Central memory CD8-positive, alpha-beta T cell (primary cell): Measurements from ENCODE around the gene FMN1.

Experiments
- ATAC-seq: fragments of 150-1000 bp; cut with Tn5 transposase; replicated peaks from 2 replicates; pipeline ENCODE4 v1.10.0; 2022; ENCODE audit warnings: mild to moderate bottlenecking, moderate FRiP score, moderate number of reproducible peaks; ENCODE audit not compliant: poor library complexity, severe bottlenecking; ENCODE audit errors: extremely low read depth
- DNase-seq, 2 donors: peaks; one replicate each; pipeline ENCODE4 v3.0.0; 2021; ENCODE audit warnings: low spot score in 2 of 2
- H3K27ac Mint-ChIP-seq: one replicate; pipeline ENCODE4 v1.8.0; 2022; ENCODE audit warnings: low read depth, mild to moderate bottlenecking, moderate library complexity, mixed read lengths
- H3K27me3 Mint-ChIP-seq: one replicate; pipeline ENCODE4 v1.8.0; 2022; ENCODE audit warnings: mixed read lengths
- H3K36me3 Mint-ChIP-seq: one replicate; pipeline ENCODE4 v1.8.0; 2022; ENCODE audit warnings: mild to moderate bottlenecking, moderate library complexity, mixed read lengths; ENCODE audit not compliant: insufficient read depth
- H3K4me1 Mint-ChIP-seq: one replicate; pipeline ENCODE4 v1.8.0; 2022; ENCODE audit warnings: mixed read lengths
- H3K4me3 Mint-ChIP-seq: one replicate; pipeline ENCODE4 v1.8.0; 2022; ENCODE audit warnings: mild to moderate bottlenecking, moderate library complexity, mixed read lengths
- H3K9me3 Mint-ChIP-seq: one replicate; pipeline ENCODE4 v1.8.0; 2022; ENCODE audit warnings: mixed read lengths

The FMN1 gene

GRCh38 chr15:33191591-33191990, 2.9 kb downstream of the FMN1 start:
- H3K4me1 Mint-ChIP-seq = peaks cover 20% of the 10 kb centered on the region
- H3K27ac Mint-ChIP-seq = no peak overlapping the region
- H3K4me3 Mint-ChIP-seq = no peak overlapping the region
- H3K27me3 Mint-ChIP-seq = peaks cover 38% of the 10 kb centered on the region
- H3K9me3 Mint-ChIP-seq = no peaks in the 10 kb centered on the region
- ATAC-seq (no peak), DNase-seq (no peak)
- H3K36me3 Mint-ChIP-seq = no peaks in the 10 kb centered on the region

GRCh38 chr15:33190539-33190938, 4.0 kb downstream of the FMN1 start:
- Mint-ChIP-seq H3K4me1 (peaks cover 15% of the 10 kb centered on the region), H3K4me3 (no peak overlapping the region), H3K27ac (no peak overlapping the region), H3K27me3 (peaks cover 32% of the 10 kb centered on the region), H3K9me3 (no peaks in the 10 kb centered on the region), H3K36me3 (no peaks in the 10 kb centered on the region)
- ATAC-seq = no peak
- DNase-seq = no peak

GRCh38 chr15:33188641-33189257, 5.8 kb downstream of the FMN1 start:
- ATAC-seq = no peak
- DNase-seq = no peak
- Mint-ChIP-seq H3K9me3 (no peaks in the 10 kb centered on the region), H3K4me1 (no peaks in the 10 kb centered on the region), H3K4me3 (no peak overlapping the region), H3K27ac (no peak overlapping the region), H3K27me3 (peaks cover 32% of the 10 kb centered on the region), H3K36me3 (no peaks in the 10 kb centered on the region)

- no peak overlapping the region for H3K27ac Mint-ChIP-seq
- H3K27me3 Mint-ChIP-seq = peaks cover 29% of the 10 kb centered on the region
- H3K4me3 Mint-ChIP-seq = no peak overlapping the region
- DNase-seq (no peak), ATAC-seq (no peak)
- H3K9me3 Mint-ChIP-seq = no peaks in the 10 kb centered on the region
- no peaks in the 10 kb centered on the region for H3K36me3 Mint-ChIP-seq
- no peaks in the 10 kb centered on the region for H3K4me1 Mint-ChIP-seq
These were observed 6.4 kb downstream of the FMN1 start for GRCh38 chr15:33188159-33188558.

DNA sequence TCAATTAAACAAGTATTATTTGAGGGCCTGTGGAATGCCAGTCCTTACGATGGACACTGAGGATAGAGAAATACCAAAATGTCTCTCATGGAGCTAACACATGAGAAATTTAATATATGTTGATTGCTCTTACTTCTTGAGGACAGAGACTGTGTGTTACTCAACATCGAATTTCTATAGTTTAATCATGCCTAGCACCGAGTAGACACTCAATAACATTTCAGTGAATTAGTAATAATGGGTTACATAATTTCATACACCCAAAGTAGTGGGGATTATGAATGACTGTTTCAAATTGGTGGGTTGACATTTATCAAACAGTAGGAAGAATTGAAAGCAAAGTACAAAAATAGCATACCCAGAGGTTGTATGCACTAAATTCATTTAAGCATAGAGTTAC, 11.2 kb downstream of the FMN1 start:
- H3K4me1 Mint-ChIP-seq = no peaks in the 10 kb centered on the region
- H3K36me3 Mint-ChIP-seq = no peaks in the 10 kb centered on the region
- DNase-seq (no peak), ATAC-seq (no peak)
- H3K27ac Mint-ChIP-seq = no peak overlapping the region
- no peaks in the 10 kb centered on the region for H3K9me3 Mint-ChIP-seq
- H3K27me3 Mint-ChIP-seq = peaks cover under 1% of the 10 kb centered on the region
- no peak overlapping the region for H3K4me3 Mint-ChIP-seq

GRCh38 chr15:33182926-33183325, 11.6 kb downstream of the FMN1 start:
- H3K27me3 Mint-ChIP-seq = no peaks in the 10 kb centered on the region
- no peaks in the 10 kb centered on the region for H3K4me1 Mint-ChIP-seq
- no peaks in the 10 kb centered on the region for H3K36me3 Mint-ChIP-seq
- no peak overlapping the region for H3K4me3 Mint-ChIP-seq
- H3K9me3 Mint-ChIP-seq = no peaks in the 10 kb centered on the region
- no peak for ATAC-seq
- DNase-seq = no peak
- H3K27ac Mint-ChIP-seq = no peak overlapping the region

- no peaks in the 10 kb centered on the region for H3K36me3 Mint-ChIP-seq
- no peaks in the 10 kb centered on the region for H3K4me1 Mint-ChIP-seq
- no peak for DNase-seq
- no peaks in the 10 kb centered on the region for H3K9me3 Mint-ChIP-seq
- no peak overlapping the region for H3K4me3 Mint-ChIP-seq
- H3K27ac Mint-ChIP-seq = no peak overlapping the region
- no peak for ATAC-seq
- no peaks in the 10 kb centered on the region for H3K27me3 Mint-ChIP-seq
These were observed 12.1 kb downstream of the FMN1 start for GRCh38 chr15:33182278-33182905.

- H3K4me1 Mint-ChIP-seq = no peaks in the 10 kb centered on the region
- no peak for DNase-seq
- no peaks in the 10 kb centered on the region for H3K9me3 Mint-ChIP-seq
- H3K4me3 Mint-ChIP-seq = no peak overlapping the region
- no peaks in the 10 kb centered on the region for H3K27me3 Mint-ChIP-seq
- H3K36me3 Mint-ChIP-seq = no peaks in the 10 kb centered on the region
- ATAC-seq = no peak
- H3K27ac Mint-ChIP-seq = no peak overlapping the region
These were observed 14.6 kb downstream of the FMN1 start for GRCh38 chr15:33179874-33180273.

GRCh38 chr15:33171202-33171601, 23.3 kb downstream of the FMN1 start:
- peaks cover 18% of the 10 kb centered on the region for H3K27me3 Mint-ChIP-seq
- no peak overlapping the region for H3K27ac Mint-ChIP-seq
- H3K4me3 Mint-ChIP-seq = no peak overlapping the region
- no peak for DNase-seq
- no peak for ATAC-seq
- peaks cover 5% of the 10 kb centered on the region for H3K9me3 Mint-ChIP-seq
- no peaks in the 10 kb centered on the region for H3K4me1 Mint-ChIP-seq
- no peaks in the 10 kb centered on the region for H3K36me3 Mint-ChIP-seq

DNA sequence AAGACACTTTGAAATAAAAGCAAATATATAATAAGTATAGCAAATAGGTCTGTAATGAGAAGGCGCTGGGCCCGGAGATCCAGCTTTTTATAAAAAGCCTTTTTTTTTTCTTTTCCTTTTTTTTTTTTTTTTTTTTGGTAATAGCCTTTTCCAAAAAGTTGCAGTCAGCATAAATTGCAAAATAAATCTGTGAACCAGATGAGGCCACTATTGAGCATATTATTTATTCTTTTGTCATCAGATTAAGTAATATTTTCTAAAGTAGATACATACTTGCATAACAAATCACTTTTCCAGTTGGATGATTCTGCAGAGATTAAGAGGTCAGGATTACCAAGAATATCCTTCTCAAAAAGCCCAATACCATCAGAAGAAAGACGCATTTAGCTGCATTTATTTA, 24.9 kb downstream of the FMN1 start:
- Mint-ChIP-seq H3K27ac (no peak overlapping the region), H3K4me1 (no peaks in the 10 kb centered on the region), H3K4me3 (no peak overlapping the region), H3K36me3 (no peaks in the 10 kb centered on the region), H3K27me3 (peaks cover 18% of the 10 kb centered on the region), H3K9me3 (peaks cover 5% of the 10 kb centered on the region)
- ATAC-seq (no peak), DNase-seq (no peak)

DNA sequence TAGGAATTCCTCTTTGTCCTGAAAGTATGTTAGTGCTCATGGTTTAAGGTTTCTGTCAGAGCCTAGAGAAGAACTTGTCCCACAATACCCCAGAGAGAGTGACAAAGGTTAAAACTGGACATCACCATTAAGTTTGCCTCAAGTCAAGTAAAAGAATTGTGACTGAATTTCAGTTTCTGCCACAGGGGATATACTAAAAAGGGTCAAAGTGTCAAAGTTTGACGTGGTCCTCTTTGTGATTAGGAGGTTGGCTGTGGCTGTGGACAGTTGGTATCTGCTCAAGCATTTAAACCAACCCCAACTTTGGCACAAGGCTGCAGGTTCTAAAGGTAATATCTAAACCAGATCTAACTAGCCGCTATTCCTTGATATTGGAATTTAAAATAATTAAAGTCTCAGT, 26.1 kb downstream of the FMN1 start:
- Mint-ChIP-seq H3K36me3 (no peaks in the 10 kb centered on the region), H3K4me3 (no peak overlapping the region), H3K27ac (no peak overlapping the region), H3K9me3 (peaks cover 5% of the 10 kb centered on the region), H3K27me3 (peaks cover 26% of the 10 kb centered on the region), H3K4me1 (no peaks in the 10 kb centered on the region)
- ATAC-seq (no peak), DNase-seq (no peak)

- Mint-ChIP-seq H3K4me1 (no peaks in the 10 kb centered on the region), H3K27ac (no peak overlapping the region), H3K4me3 (no peak overlapping the region), H3K36me3 (no peaks in the 10 kb centered on the region), H3K27me3 (peaks cover 49% of the 10 kb centered on the region), H3K9me3 (peaks cover 5% of the 10 kb centered on the region)
- ATAC-seq (no peak), DNase-seq (no peak)
These were observed 30.7 kb downstream of the FMN1 start for GRCh38 chr15:33163816-33164215.

GRCh38 chr15:33161209-33161608, 33.3 kb downstream of the FMN1 start:
- no peaks in the 10 kb centered on the region for H3K36me3 Mint-ChIP-seq
- ATAC-seq (no peak), DNase-seq (no peak)
- H3K4me3 Mint-ChIP-seq = no peak overlapping the region
- peaks cover 31% of the 10 kb centered on the region for H3K27me3 Mint-ChIP-seq
- H3K4me1 Mint-ChIP-seq = no peaks in the 10 kb centered on the region
- no peaks in the 10 kb centered on the region for H3K9me3 Mint-ChIP-seq
- no peak overlapping the region for H3K27ac Mint-ChIP-seq
